ENCODE data around the gene C2CD3. TPM values are rescaled to one million over a fixed set of nuclear protein-coding genes. Genes with fewer than 3 reads are reported as not detected.

Gene C2CD3
- polyA plus RNA-seq, 1 experiment, result 8.7 TPM

DNA sequence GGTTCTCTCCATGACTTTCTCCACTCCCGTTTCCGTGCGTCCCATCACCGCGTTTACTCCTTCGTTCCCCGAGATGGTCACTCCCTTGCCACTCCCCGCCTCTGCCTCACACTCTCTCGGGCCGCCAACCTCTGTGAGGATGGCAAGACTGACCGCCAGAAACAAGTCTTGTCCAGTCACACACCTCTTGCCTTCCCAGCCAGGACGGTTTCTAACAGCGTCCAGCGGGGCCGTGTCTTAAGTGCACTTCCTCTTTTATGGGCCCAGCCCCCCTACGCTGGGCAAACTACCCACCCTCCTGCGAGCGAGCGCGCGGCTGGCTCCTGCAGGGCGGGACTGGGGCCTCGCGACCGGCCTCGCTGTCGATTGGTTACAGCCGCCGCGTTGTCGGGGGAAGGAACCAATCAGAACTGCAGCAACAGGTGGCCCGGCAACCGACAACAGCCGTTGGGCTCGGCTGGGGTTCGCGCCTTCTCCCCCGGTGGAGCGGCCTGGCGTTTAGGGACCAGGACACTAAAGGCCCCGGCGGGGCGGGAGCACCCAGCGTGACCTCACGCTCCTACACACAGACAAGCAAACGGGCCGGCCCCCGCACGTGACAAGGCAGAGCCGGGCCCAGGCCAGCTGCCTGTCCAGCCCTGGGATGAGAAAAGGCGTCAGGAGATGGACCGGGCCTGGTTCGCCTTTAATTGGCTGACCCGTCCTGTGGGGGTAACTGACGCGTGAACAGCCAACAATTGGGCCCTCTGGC is 187.6 kb downstream of the C2CD3 start:
- H3K27me3 ChIP-seq (ENCODE audit: control insufficient read depth, insufficient read depth, low read length), result no peaks in the 10 kb centered on the region
- peak; percentile 52 for DNase-seq (ENCODE audit: low read depth, low spot score)
- ChIA-PET POLR2A (interaction anchor here (0.6 to 0.9 kb wide), 2 partner anchors 114 to 124 kb away, joined by 3 to 5 read pairs; no protein-coding TSS in a partner anchor), CTCF (interaction anchor here (1.1 kb wide), 1 partner anchor 19 kb away, joined by 4 read pairs; no protein-coding TSS in a partner anchor)
- H3K9me3 ChIP-seq (ENCODE audit: control insufficient read depth, insufficient read depth, low read length), result no peaks in the 10 kb centered on the region
- H3K4me3 ChIP-seq (ENCODE audit: low read depth, low read length), result peak overlapping the region; percentile 82
- TF ChIP-seq, protein P1, sequence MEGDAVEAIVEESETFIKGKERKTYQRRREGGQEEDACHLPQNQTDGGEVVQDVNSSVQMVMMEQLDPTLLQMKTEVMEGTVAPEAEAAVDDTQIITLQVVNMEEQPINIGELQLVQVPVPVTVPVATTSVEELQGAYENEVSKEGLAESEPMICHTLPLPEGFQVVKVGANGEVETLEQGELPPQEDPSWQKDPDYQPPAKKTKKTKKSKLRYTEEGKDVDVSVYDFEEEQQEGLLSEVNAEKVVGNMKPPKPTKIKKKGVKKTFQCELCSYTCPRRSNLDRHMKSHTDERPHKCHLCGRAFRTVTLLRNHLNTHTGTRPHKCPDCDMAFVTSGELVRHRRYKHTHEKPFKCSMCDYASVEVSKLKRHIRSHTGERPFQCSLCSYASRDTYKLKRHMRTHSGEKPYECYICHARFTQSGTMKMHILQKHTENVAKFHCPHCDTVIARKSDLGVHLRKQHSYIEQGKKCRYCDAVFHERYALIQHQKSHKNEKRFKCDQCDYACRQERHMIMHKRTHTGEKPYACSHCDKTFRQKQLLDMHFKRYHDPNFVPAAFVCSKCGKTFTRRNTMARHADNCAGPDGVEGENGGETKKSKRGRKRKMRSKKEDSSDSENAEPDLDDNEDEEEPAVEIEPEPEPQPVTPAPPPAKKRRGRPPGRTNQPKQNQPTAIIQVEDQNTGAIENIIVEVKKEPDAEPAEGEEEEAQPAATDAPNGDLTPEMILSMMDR (IDR thresholded peaks at IDR 0.05; ENCODE audit: low read depth, low read length), result no peak
- peak overlapping the region; percentile 83 for H3K27ac ChIP-seq (ENCODE audit: low read depth, low read length)

DNA sequence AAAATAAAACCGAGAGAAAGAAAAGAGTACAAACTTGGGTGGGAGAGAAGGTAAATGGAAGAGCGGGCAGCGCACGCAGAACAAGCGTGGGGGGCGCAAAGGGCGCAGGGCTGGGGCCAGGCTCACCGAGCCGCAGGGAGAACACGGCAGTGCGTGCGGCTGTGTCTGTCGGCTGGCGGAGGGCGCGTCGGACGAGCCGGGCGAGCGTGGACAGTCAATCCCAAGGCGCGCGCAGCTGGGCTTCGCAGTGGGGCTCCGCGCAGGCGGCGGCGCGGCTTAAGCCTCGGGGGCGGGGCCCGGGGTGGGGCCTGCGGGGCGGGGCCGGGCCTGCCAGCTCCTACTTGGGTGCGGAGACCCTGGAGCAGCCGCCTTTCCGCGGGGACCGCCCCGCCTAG is 188.2 kb downstream of the C2CD3 start, which contains the start of gene UCP2:
Gene UCP2, minus strand, starts transcription at position 249 of the 395 bp plus-strand sequence. CDS start 4,465 bp downstream, outside the sequence.
- Histone ChIP-seq H3K4me3 (ENCODE audit: low read depth, low read length) (peak within 1 kb of the TSS; percentile 82), H3K9me3 (ENCODE audit: control insufficient read depth, insufficient read depth, low read length) (no peaks in the 10 kb centered on the region), H3K27me3 (ENCODE audit: control insufficient read depth, insufficient read depth, low read length) (no peaks in the 10 kb centered on the region), H3K27ac (ENCODE audit: low read depth, low read length) (peak within 1 kb of the TSS; percentile 83)
- peak; percentile 26 for DNase-seq (ENCODE audit: low read depth, low spot score)
- POLR2A ChIA-PET, result interaction anchor here (0.6 to 0.9 kb wide), 3 partner anchors 114 to 265 kb away, joined by 3 to 5 read pairs (median 3); no protein-coding TSS in a partner anchor
- TF ChIP-seq, protein P1 (IDR thresholded peaks at IDR 0.05; ENCODE audit: low read depth, low read length), result no peak
- CTCF ChIA-PET, result interaction anchor here (1.1 kb wide), 1 partner anchor 19 kb away, joined by 4 read pairs; no protein-coding TSS in a partner anchor

DNA sequence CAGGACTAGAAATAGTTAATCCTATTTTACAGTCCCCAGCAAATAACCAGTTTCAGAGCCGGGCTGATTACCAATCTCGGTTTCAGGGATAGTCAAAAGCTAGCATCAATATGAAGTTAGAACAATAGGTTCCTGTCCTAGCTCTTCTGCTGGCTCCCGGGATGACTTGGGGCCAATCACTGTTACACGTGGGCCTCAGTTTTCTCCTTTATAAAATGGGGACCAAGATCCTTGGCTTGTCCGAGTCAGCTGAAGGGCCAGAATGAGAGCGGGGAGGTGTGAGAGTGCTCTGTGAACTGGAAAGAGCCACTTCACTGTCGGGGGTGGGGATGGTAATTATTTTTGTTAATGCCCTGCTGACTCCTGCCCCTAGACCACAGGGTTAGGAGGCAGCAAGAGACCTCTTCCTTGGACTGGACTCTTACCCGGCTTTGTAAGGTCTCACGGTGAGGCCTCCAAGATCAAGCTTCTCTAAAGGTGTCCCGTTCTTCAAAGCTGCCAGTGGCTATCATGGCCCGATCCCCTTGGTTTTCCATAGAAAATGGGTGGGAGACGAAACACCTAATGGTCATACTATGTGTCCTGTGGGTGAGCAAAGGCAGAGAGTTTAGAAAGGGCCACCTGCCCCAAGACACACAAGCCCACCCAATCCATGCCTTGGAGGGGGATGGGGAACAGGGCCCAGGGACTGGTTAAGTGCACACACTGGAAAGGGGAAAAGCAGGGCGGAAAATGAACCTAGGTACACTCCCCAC is 189.6 kb downstream of the C2CD3 start:
- POLR2A ChIA-PET, result interaction anchor here (0.6 kb wide), 1 partner anchor 156 kb away, joined by 8 read pairs; no protein-coding TSS in a partner anchor
- Histone ChIP-seq H3K4me3 (ENCODE audit: low read depth, low read length) (no peak overlapping the region), H3K9me3 (ENCODE audit: control insufficient read depth, insufficient read depth, low read length) (no peaks in the 10 kb centered on the region), H3K27ac (ENCODE audit: low read depth, low read length) (no peak overlapping the region), H3K27me3 (ENCODE audit: control insufficient read depth, insufficient read depth, low read length) (no peaks in the 10 kb centered on the region)
- no peak for DNase-seq (ENCODE audit: low read depth, low spot score)
- TF ChIP-seq, protein P1 (IDR thresholded peaks at IDR 0.05; ENCODE audit: low read depth, low read length), result no peak
- CTCF ChIA-PET, result interaction anchor here (1.8 kb wide), 1 partner anchor 17 kb away, joined by 10 read pairs; no protein-coding TSS in a partner anchor

DNA sequence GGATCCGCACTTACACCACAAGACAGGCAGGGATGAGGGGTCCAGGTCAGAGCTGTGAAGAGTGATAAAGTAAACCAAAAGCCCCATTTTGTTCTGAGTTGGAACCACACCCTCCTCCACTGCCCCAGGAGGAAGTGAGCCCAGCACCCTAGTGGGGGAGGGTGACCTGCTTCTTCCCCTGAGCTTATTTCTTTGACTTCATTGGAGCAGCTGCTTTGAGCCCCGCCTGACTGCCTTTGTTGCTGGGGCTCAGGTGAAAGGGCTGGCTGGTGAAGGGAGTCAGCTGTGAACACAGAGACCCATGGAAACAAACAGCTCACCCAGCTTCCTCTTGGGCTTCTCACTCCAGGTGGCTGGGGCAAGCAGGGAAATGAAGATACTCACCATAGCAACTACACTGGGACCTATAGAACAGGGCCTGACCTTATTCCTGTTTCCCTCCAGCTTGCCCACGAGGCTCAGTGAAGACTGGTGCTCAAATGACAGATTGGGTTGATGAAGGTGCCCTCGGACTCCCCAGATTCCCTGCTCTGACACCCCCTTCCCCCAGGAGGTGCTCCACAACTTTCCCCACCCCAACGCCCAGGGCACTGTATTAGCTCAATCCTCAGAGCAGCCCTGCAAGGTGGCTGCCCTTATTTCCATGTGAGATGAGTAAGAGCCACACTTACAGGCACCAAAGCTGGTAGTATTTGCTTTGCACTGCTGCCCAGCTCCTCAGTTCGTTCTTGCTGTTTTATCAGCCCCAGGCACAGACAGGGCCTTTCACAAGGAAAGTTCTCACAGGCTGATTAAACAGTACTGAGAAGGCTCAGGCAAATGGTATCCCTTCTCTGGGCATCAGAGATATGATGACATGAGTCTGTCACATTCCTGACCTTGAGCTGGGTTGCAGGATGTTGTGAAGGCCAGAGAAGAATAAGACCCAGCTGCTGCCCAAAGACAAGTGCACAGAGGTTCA is 190.5 kb downstream of the C2CD3 start:
- no peaks in the 10 kb centered on the region for H3K9me3 ChIP-seq (ENCODE audit: control insufficient read depth, insufficient read depth, low read length)
- TF ChIP-seq, protein P1 (IDR thresholded peaks at IDR 0.05; ENCODE audit: low read depth, low read length), result no peak
- no peak for DNase-seq (ENCODE audit: low read depth, low spot score)
- ChIA-PET POLR2A (interaction anchor here (0.5 kb wide), 1 partner anchor 47 kb away, joined by 8 read pairs; no protein-coding TSS in a partner anchor), CTCF (interaction anchor here (1.8 kb wide), 1 partner anchor 17 kb away, joined by 10 read pairs; no protein-coding TSS in a partner anchor)
- no peak overlapping the region for H3K27ac ChIP-seq (ENCODE audit: low read depth, low read length)
- H3K27me3 ChIP-seq (ENCODE audit: control insufficient read depth, insufficient read depth, low read length), result no peaks in the 10 kb centered on the region
- no peak overlapping the region for H3K4me3 ChIP-seq (ENCODE audit: low read depth, low read length)
